Loucy (cell line): ENCODE measurements around the gene NXNL1.
A peak's percentile ranks its signal among the peaks of the same experiment; 100 is the strongest.

Experiments used
- CTCF ChIP-seq: fragments of 200-600 bp; sonication (generic); conservative IDR thresholded peaks from 2 replicates; pipeline ENCODE4 v1.5.1; 2014; ENCODE audit warnings: mild to moderate bottlenecking, antibody characterized with exemption, low read length
- EZH2phosphoT487 ChIP-seq: fragments of 200-600 bp; IDR thresholded peaks from 2 replicates; pipeline ENCODE4 v1.6.1; 2018; ENCODE audit warnings: antibody characterized with exemption, mild to moderate bottlenecking, moderate library complexity, borderline replicate concordance

- TF ChIP-seq CTCF = peak; percentile 51
- no peak for TF ChIP-seq EZH2phosphoT487
Observed at GRCh38 chr19:17448131-17448967, 12.4 kb downstream of the NXNL1 start, which contains the start of gene TMEM221.
